GM18499 (cell line): Measurements from ENCODE around the gene RAPGEF4.
"Not testable (repeated sequence)": the region's sequence is repeated elsewhere in the genome, so short reads cannot be mapped to it uniquely, and the experiment has no call there.

Experiments used
- ATAC-seq: cut with Tn5 transposase; IDR thresholded peaks from one replicate; pipeline ENCODE4 v1.9.1; 2021; ENCODE audit warnings: moderate number of reproducible peaks; ENCODE audit not compliant: insufficient read depth, unreplicated experiment

The RAPGEF4 gene

GRCh38 chr2:172769879-172770278, 34.2 kb downstream of the RAPGEF4 start:
- no peak for ATAC-seq

GRCh38 chr2:172770887-172771286, 35.2 kb downstream of the RAPGEF4 start:
- no peak for ATAC-seq

GRCh38 chr2:172772633-172773032, 37.0 kb downstream of the RAPGEF4 start:
- ATAC-seq = no peak

- no peak for ATAC-seq
Observed at GRCh38 chr2:172774302-172774701, 38.7 kb downstream of the RAPGEF4 start.

- no peak for ATAC-seq
Observed at GRCh38 chr2:172775319-172775718, 39.7 kb downstream of the RAPGEF4 start.

GRCh38 chr2:172777431-172777830, 41.8 kb downstream of the RAPGEF4 start:
- no peak for ATAC-seq

- no peak for ATAC-seq
Observed at GRCh38 chr2:172782506-172783164, 47.0 kb downstream of the RAPGEF4 start.

GRCh38 chr2:172783165-172783898, 47.7 kb downstream of the RAPGEF4 start:
- ATAC-seq = no peak

GRCh38 chr2:172788871-172789270, 53.2 kb downstream of the RAPGEF4 start:
- ATAC-seq = no peak

GRCh38 chr2:172790404-172790803, 54.8 kb downstream of the RAPGEF4 start:
- ATAC-seq = no peak

GRCh38 chr2:172791953-172792352, 56.3 kb downstream of the RAPGEF4 start:
- no peak for ATAC-seq

- ATAC-seq = no peak
Observed at GRCh38 chr2:172792711-172793110, 57.1 kb downstream of the RAPGEF4 start.

GRCh38 chr2:172803308-172803707, 67.7 kb downstream of the RAPGEF4 start:
- not testable (repeated sequence) for ATAC-seq

GRCh38 chr2:172804423-172804822, 68.8 kb downstream of the RAPGEF4 start:
- no peak for ATAC-seq

- no peak for ATAC-seq
Observed at GRCh38 chr2:172806493-172806892, 70.8 kb downstream of the RAPGEF4 start.

- ATAC-seq = no peak
Observed at GRCh38 chr2:172806996-172807395, 71.4 kb downstream of the RAPGEF4 start.

- no peak for ATAC-seq
Observed at GRCh38 chr2:172808156-172808555, 72.5 kb downstream of the RAPGEF4 start.

- ATAC-seq = no peak
Observed at GRCh38 chr2:172811027-172811426, 75.4 kb downstream of the RAPGEF4 start.

- ATAC-seq = no peak
Observed at GRCh38 chr2:172812158-172812744, 76.6 kb downstream of the RAPGEF4 start.

- ATAC-seq = no peak
Observed at GRCh38 chr2:172813314-172813888, 77.8 kb downstream of the RAPGEF4 start.

GRCh38 chr2:172817411-172817810, 81.8 kb downstream of the RAPGEF4 start:
- no peak for ATAC-seq
